Measurements from ENCODE around the gene EDIL3. TPM values are rescaled to one million over a fixed set of nuclear protein-coding genes. Genes with fewer than 3 reads are reported as not detected.

Gene EDIL3
- total and polyA plus RNA-seq, 2 donors (not counting 3 experiments of a cell fraction or from before 2014, with no cell fraction given), result 9.1 to 28.8 TPM

GRCh38 chr5:83972909-83973308 lies 411.8 kb downstream of the EDIL3 start:
- Histone ChIP-seq H4K20me1 (replicated peaks; ENCODE audit: control insufficient read depth, extremely low read depth, insufficient read depth, low read length) (no peaks in the 10 kb centered on the region), H3K9me3 (replicated peaks; ENCODE audit: control insufficient read depth, insufficient read depth, low read length) (no peaks in the 10 kb centered on the region), H3K9me1 (replicated peaks; ENCODE audit: control insufficient read depth, extremely low read depth, insufficient read depth, low read length) (no peaks in the 10 kb centered on the region), H2AFZ (ENCODE audit: low read depth, low read length) (no peak overlapping the region), H3K4me2 (ENCODE audit: insufficient read depth, low read length) (no peak overlapping the region), H3K27me3 (ENCODE audit: control insufficient read depth in 2 of 2, insufficient read depth in 2 of 2, low read length in 2 of 2) (no peaks in the 10 kb centered on the region), H3K27ac (ENCODE audit: insufficient read depth, low read depth, low read length) (no peak overlapping the region), H3K4me3 (replicated peaks in 1 of 3; ENCODE audit: insufficient read depth in 1 of 3, low read depth in 1 of 3, low read length in 3 of 3) (no peak overlapping the region), H3K36me3 (ENCODE audit: control insufficient read depth in 2 of 2, extremely low read depth in 1 of 2, insufficient read depth in 2 of 2, low read length in 2 of 2) (no peaks in the 10 kb centered on the region), H3K79me2 (ENCODE audit: control insufficient read depth, insufficient read depth, low read length) (no peaks in the 10 kb centered on the region), H3K4me1 (ENCODE audit: control insufficient read depth, extremely low read depth, insufficient read depth, low read length) (peaks cover 10% of the 10 kb centered on the region), H3K9ac (replicated peaks; ENCODE audit: extremely low read depth, insufficient read depth, low read length) (no peak overlapping the region)
- no TSS peak for BruUV-seq (replicated peaks)
- DNase-seq (ENCODE audit: low read depth, low spot score), result no peak
- dilution Hi-C loops (cut with MboI; ENCODE audit: extremely low pct_ligation_motif_present, low sequenced_read_pairs), result no loop called here
- POLR2A ChIA-PET, result no interaction called here
- CTCF ChIA-PET, result no interaction called here
- intact Hi-C loops (cut with micrococcal nuclease), result no loop called here
- TF ChIP-seq EZH2 (IDR thresholded peaks at IDR 0.05; ENCODE audit: borderline replicate concordance, low read depth, low read length, severe bottlenecking), result no peak
- TF ChIP-seq POLR2A (IDR thresholded peaks at IDR 0.05; ENCODE audit: low read depth, low read length), result no peak
- TF ChIP-seq GATA2 (IDR thresholded peaks at IDR 0.05; ENCODE audit: insufficient read depth, insufficient read length, low read depth, low read length), result no peak
- no peak for TF ChIP-seq POLR2AphosphoS5 (IDR thresholded peaks at IDR 0.05; ENCODE audit: insufficient read depth, low read depth, low read length)
- no peak for TF ChIP-seq JUN (IDR thresholded peaks at IDR 0.05; ENCODE audit: borderline replicate concordance, insufficient read depth, insufficient read length, low read depth)
- TF ChIP-seq FOS (IDR thresholded peaks at IDR 0.05; ENCODE audit: borderline replicate concordance, insufficient read depth, low read length), result no peak
- no peak for TF ChIP-seq MYC (IDR thresholded peaks at IDR 0.05; ENCODE audit: low read depth, low read length)
- TF ChIP-seq CTCF (IDR thresholded peaks at IDR 0.05; ENCODE audit: extremely low read depth in 1 of 2, insufficient read depth in 1 of 2, low read depth in 1 of 2, low read length in 2 of 2), result no peak
- TF ChIP-seq MAX (IDR thresholded peaks at IDR 0.05; ENCODE audit: insufficient read depth, insufficient read length), result no peak
- FAIRE-seq, result no peak
